Neutrophil (primary cell): ENCODE data around the gene ADGRL3.

Source experiments
- H3K27ac ChIP-seq: fragments of 200-600 bp; sonication (generic); 2 replicates; pipeline ENCODE4 v1.5.1; 2016; ENCODE audit warnings: mild to moderate bottlenecking, moderate library complexity
- H3K27me3 ChIP-seq: fragments of 200-600 bp; sonication (generic); 2 replicates; pipeline ENCODE4 v1.6.0; 2016; ENCODE audit warnings: mild to moderate bottlenecking
- H3K36me3 ChIP-seq: fragments of 200-600 bp; sonication (generic); 2 replicates; pipeline ENCODE4 v1.5.1; 2017
- H3K4me1 ChIP-seq, 2 experiments: fragments of 200-600 bp in 1 of 2; sonication (generic) in 1 of 2; 1 replicate in 1 of 2; 2 replicates in 1 of 2; pipeline versions ENCODE4 v1.5.1 to v1.6.1; 2013 to 2016; ENCODE audit warnings: low read depth in 1 of 2, low read length in 1 of 2, mild to moderate bottlenecking in 1 of 2, moderate library complexity in 1 of 2; ENCODE audit not compliant: control insufficient read depth in 1 of 2, insufficient read depth in 1 of 2
- H3K4me3 ChIP-seq, 2 experiments: fragments of 200-600 bp in 1 of 2; sonication (generic) in 1 of 2; 1 replicate in 1 of 2; 2 replicates in 1 of 2; pipeline ENCODE4 v1.5.1; 2013 to 2016; ENCODE audit warnings: low read depth in 1 of 2, low read length in 1 of 2, mild to moderate bottlenecking in 1 of 2, moderate library complexity in 1 of 2
- H3K9me3 ChIP-seq: fragments of 200-600 bp; sonication (generic); 2 replicates; pipeline ENCODE4 v1.5.1; 2016
- TF ChIP-seq, protein P1 (sequence below): fragments of 200-600 bp; sonication (generic); IDR thresholded peaks from 2 replicates; pipeline ENCODE4 v1.5.1; 2016; ENCODE audit warnings: antibody characterized with exemption

The ADGRL3 gene

DNA sequence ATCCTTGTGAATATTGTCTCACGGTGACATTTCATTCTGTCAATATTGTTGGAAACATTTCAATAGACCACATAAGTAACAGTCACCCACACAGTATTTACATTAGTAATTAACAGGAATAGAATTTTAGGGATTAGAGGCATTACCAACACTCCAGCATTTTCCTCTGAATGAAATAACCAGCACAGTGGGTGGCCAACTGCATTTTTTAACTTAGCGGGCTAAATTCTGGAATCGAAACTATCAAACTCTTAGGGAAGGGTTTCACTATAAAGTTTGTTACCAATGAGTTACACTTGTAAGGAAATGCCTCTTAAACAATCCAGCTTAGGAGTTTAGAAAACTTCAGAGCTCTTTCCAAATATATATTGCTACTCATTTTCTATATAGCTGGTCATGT is 403.0 kb downstream of the ADGRL3 start:
- H3K36me3 ChIP-seq = no peaks in the 10 kb centered on the region
- H3K4me3 ChIP-seq = no peak overlapping the region
- no peak overlapping the region for H3K27ac ChIP-seq
- no peaks in the 10 kb centered on the region for H3K27me3 ChIP-seq
- no peaks in the 10 kb centered on the region for H3K9me3 ChIP-seq
- TF ChIP-seq, protein P1, sequence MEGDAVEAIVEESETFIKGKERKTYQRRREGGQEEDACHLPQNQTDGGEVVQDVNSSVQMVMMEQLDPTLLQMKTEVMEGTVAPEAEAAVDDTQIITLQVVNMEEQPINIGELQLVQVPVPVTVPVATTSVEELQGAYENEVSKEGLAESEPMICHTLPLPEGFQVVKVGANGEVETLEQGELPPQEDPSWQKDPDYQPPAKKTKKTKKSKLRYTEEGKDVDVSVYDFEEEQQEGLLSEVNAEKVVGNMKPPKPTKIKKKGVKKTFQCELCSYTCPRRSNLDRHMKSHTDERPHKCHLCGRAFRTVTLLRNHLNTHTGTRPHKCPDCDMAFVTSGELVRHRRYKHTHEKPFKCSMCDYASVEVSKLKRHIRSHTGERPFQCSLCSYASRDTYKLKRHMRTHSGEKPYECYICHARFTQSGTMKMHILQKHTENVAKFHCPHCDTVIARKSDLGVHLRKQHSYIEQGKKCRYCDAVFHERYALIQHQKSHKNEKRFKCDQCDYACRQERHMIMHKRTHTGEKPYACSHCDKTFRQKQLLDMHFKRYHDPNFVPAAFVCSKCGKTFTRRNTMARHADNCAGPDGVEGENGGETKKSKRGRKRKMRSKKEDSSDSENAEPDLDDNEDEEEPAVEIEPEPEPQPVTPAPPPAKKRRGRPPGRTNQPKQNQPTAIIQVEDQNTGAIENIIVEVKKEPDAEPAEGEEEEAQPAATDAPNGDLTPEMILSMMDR = no peak
- H3K4me1 ChIP-seq = no peaks in the 10 kb centered on the region

DNA sequence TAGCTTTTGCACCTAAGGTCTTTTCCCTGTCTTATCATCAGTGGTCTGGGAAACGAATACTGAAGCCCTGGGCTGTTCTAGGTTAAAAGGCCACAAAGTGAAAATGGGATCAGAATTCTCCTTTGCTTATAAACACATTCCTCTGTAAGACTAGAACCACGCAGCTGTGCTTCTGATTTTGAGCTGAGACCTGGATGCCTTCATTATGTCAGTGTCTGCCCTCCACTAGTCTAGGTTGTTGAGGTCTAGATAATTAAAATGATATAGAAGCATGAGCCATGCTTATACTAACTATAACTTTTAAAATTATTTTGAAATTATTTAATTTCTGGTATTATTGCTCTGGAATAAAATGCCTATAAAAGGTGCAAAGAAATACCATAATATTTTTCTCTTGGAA is 403.9 kb downstream of the ADGRL3 start:
- TF ChIP-seq, protein P1 = no peak
- H3K4me1 ChIP-seq = no peaks in the 10 kb centered on the region
- no peak overlapping the region for H3K27ac ChIP-seq
- H3K36me3 ChIP-seq = no peaks in the 10 kb centered on the region
- no peaks in the 10 kb centered on the region for H3K27me3 ChIP-seq
- H3K9me3 ChIP-seq = no peaks in the 10 kb centered on the region
- no peak overlapping the region for H3K4me3 ChIP-seq

DNA sequence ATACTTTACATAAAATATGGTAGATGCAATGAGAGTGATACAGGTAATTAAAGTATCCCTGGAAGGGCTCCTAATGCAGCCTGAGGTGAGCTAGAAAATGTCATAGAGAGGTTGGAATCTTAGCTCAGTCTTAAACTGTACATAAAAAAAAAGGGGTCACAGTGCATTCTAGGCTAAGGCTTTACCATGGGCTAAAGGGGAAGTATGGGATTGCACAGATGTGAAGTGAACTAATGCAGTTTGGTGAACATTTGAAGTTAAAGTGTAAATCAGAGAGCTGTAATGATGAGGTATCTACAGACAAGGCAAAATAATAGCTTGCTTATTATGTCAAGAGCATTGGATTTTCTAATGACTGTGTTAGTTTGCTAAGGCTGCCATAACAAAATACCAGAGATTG is 405.9 kb downstream of the ADGRL3 start:
- no peak overlapping the region for H3K4me3 ChIP-seq
- TF ChIP-seq, protein P1 = no peak
- no peak overlapping the region for H3K27ac ChIP-seq
- no peaks in the 10 kb centered on the region for H3K36me3 ChIP-seq
- no peaks in the 10 kb centered on the region for H3K9me3 ChIP-seq
- H3K27me3 ChIP-seq = no peaks in the 10 kb centered on the region
- H3K4me1 ChIP-seq = no peaks in the 10 kb centered on the region

DNA sequence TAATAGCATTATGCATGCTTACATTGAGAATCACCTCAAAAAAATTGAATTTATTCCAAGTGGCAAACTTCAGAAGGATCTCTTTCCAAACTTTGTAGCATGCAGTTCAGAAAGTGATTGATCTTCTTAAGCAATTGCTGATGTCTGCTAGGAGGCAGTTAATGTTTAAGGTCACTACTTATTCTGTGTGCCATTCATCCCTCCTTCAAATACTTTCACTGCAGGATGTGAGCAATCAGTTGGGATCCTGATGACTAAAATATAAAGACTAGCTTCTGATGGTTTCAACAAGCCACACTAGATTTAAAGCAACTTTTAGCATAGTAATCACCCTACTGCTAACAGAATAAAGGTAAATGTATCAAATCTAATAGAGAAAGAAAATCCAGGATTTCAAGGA is 414.1 kb downstream of the ADGRL3 start:
- H3K36me3 ChIP-seq = no peaks in the 10 kb centered on the region
- no peaks in the 10 kb centered on the region for H3K4me1 ChIP-seq
- no peaks in the 10 kb centered on the region for H3K9me3 ChIP-seq
- no peak overlapping the region for H3K27ac ChIP-seq
- H3K4me3 ChIP-seq = no peak overlapping the region
- no peaks in the 10 kb centered on the region for H3K27me3 ChIP-seq
- TF ChIP-seq, protein P1 = no peak

DNA sequence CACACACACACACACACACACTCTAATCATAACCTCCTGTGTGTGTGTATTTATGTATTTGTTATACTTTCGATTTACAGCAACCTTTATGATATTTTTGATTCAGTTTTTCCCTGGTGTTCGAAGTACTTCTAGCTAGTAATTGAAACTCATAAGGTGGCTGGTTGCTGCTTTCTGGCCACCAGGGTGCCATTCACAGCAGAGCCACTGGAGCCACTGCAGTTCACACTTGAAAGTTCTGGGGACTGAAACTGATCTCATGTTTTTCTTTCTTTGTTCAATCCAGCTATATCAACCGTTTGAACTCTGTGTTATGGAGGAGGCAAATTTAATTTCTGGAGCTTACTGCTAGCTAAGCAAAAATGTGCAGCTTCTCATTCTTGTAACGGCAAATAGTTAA is 419.4 kb downstream of the ADGRL3 start:
- Histone ChIP-seq H3K9me3 (no peaks in the 10 kb centered on the region), H3K4me3 (no peak overlapping the region), H3K27me3 (no peaks in the 10 kb centered on the region), H3K27ac (no peak overlapping the region), H3K4me1 (no peaks in the 10 kb centered on the region), H3K36me3 (no peaks in the 10 kb centered on the region)
- TF ChIP-seq, protein P1 = no peak

DNA sequence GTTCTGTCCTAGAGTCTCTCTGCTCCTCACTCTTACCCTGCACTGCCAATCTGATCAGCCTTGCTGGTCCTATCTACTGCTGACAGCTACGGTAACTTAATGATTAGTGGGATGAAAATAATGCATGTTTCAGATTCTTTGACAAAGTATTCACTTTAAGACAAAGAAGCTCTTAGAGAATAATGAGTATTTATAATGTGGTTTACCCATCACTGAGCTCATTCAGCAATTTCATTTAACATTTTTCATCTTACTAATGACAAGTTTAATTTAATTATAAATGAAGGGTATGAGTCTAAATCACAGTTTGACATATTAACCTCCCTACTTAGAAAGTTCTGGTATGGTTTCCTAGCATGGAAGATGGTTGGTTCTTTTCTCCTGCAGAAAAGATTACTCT is 428.2 kb downstream of the ADGRL3 start:
- Histone ChIP-seq H3K27me3 (no peaks in the 10 kb centered on the region), H3K9me3 (no peaks in the 10 kb centered on the region)

More for the DNA sequence above, 428.2 kb downstream of the ADGRL3 start:
- Histone ChIP-seq H3K36me3 (no peaks in the 10 kb centered on the region), H3K27ac (no peak overlapping the region), H3K4me3 (no peak overlapping the region), H3K4me1 (no peaks in the 10 kb centered on the region)
- TF ChIP-seq, protein P1 = no peak
